Neuronal stem cell (in vitro differentiated cells): ENCODE results near the gene NEK2.
A peak's percentile ranks its signal among the peaks of the same experiment; 100 is the strongest.

Experiments
- DNase-seq: peaks from one replicate; pipeline ENCODE4 v3.0.0-alpha.2; 2013; ENCODE audit warnings: low spot score
- H2AFZ ChIP-seq: one replicate; pipeline ENCODE4 v1.6.1; 2013; ENCODE audit warnings: mild to moderate bottlenecking, low read length, inconsistent platforms
- H2AK5ac ChIP-seq: 2 replicates; pipeline ENCODE4 v1.6.1; 2013; ENCODE audit warnings: low read depth, mild to moderate bottlenecking, inconsistent platforms, low read length, moderate library complexity, mixed read lengths
- H2BK120ac ChIP-seq: 2 replicates; pipeline ENCODE4 v1.6.1; 2013; ENCODE audit warnings: low read depth, mild to moderate bottlenecking, inconsistent platforms, low read length, moderate library complexity, mixed read lengths
- H2BK12ac ChIP-seq: one replicate; pipeline ENCODE4 v1.6.1; 2013; ENCODE audit warnings: low read length, inconsistent platforms
- H2BK15ac ChIP-seq: 2 replicates; pipeline ENCODE4 v1.6.1; 2013; ENCODE audit warnings: mild to moderate bottlenecking, low read length, inconsistent platforms, mixed read lengths
- H2BK5ac ChIP-seq: one replicate; pipeline ENCODE4 v1.6.1; 2013; ENCODE audit warnings: inconsistent platforms, mild to moderate bottlenecking, low read length, moderate library complexity
- H3K14ac ChIP-seq: one replicate; pipeline ENCODE4 v1.6.1; 2013; ENCODE audit warnings: low read length, inconsistent platforms
- H3K18ac ChIP-seq: 2 replicates; pipeline ENCODE4 v1.6.1; 2013; ENCODE audit warnings: low read length, inconsistent platforms
- H3K23ac ChIP-seq: 2 replicates; pipeline ENCODE4 v1.6.1; 2013; ENCODE audit warnings: low read depth, mild to moderate bottlenecking, mixed read lengths, low read length, inconsistent platforms; ENCODE audit not compliant: poor library complexity
- H3K27ac ChIP-seq: replicated peaks from 3 replicates; pipeline ENCODE4 v1.5.1; 2013; ENCODE audit warnings: low read length, inconsistent platforms
- H3K27me3 ChIP-seq, 3 experiments: 2 replicates each; pipeline ENCODE4 v1.6.1; 2013; ENCODE audit warnings: low read length in 3 of 3, mild to moderate bottlenecking in 2 of 3, inconsistent platforms in 1 of 3, low read depth in 1 of 3, mixed read lengths in 1 of 3, moderate library complexity in 1 of 3; ENCODE audit not compliant: control insufficient read depth in 3 of 3, insufficient read depth in 3 of 3
- H3K36me3 ChIP-seq, 2 donors: replicated peaks in 1 of 2; 2 replicates each; pipeline ENCODE4 v1.6.1; 2013; ENCODE audit warnings: low read length in 2 of 2; ENCODE audit not compliant: control insufficient read depth in 2 of 2, insufficient read depth in 2 of 2
- H3K4ac ChIP-seq: 2 replicates; pipeline ENCODE4 v1.6.1; 2013; ENCODE audit warnings: inconsistent platforms, mild to moderate bottlenecking, low read length, moderate library complexity
- H3K4me1 ChIP-seq, 2 donors: 1 replicate in 1 of 2; 2 replicates in 1 of 2; pipeline ENCODE4 v1.6.1; 2013; ENCODE audit warnings: low read length in 2 of 2, low read depth in 1 of 2; ENCODE audit not compliant: control insufficient read depth in 2 of 2, insufficient read depth in 1 of 2
- H3K4me2 ChIP-seq: one replicate; pipeline ENCODE4 v1.6.1; 2013; ENCODE audit warnings: mild to moderate bottlenecking, low read length, inconsistent platforms; ENCODE audit not compliant: insufficient read depth, poor library complexity, severe bottlenecking
- H3K4me3 ChIP-seq, 2 donors: 2 replicates each; pipeline ENCODE4 v1.5.1; 2013; ENCODE audit warnings: low read length in 2 of 2, mild to moderate bottlenecking in 2 of 2, inconsistent platforms in 1 of 2, moderate library complexity in 1 of 2
- H3K79me1 ChIP-seq: one replicate; pipeline ENCODE4 v1.6.1; 2013; ENCODE audit warnings: low read depth, mild to moderate bottlenecking, inconsistent platforms, low read length, moderate library complexity
- H3K9ac ChIP-seq: one replicate; pipeline ENCODE4 v1.6.1; 2013; ENCODE audit warnings: mild to moderate bottlenecking, low read depth, low read length, inconsistent platforms; ENCODE audit not compliant: poor library complexity
- H3K9me3 ChIP-seq, 2 donors: replicated peaks in 1 of 2; 2 replicates each; pipeline versions ENCODE3 to v1.6.1; 2013; ENCODE audit warnings: low read length in 2 of 2, mild to moderate bottlenecking in 2 of 2, inconsistent platforms in 1 of 2, low read depth in 1 of 2, mixed read lengths in 1 of 2, moderate library complexity in 1 of 2; ENCODE audit not compliant: control insufficient read depth in 2 of 2, insufficient read depth in 1 of 2
- H4K8ac ChIP-seq: one replicate; pipeline ENCODE4 v1.6.1; 2013; ENCODE audit warnings: low read depth, mild to moderate bottlenecking, inconsistent platforms, low read length, moderate library complexity
- H4K91ac ChIP-seq: one replicate; pipeline ENCODE4 v1.6.1; 2013; ENCODE audit warnings: low read length, low read depth, mild to moderate bottlenecking, inconsistent platforms; ENCODE audit not compliant: poor library complexity
- WGBS, 2 donors: extraction: QIAGEN DNeasy Blood & Tissue Kit; methylation state at CpG; one replicate each; pipeline ENCODE4 v1.1.7; 2013; ENCODE audit warnings: missing lambda C conversion rate in 2 of 2, mixed read lengths in 1 of 2; ENCODE audit not compliant: insufficient read length in 2 of 2, insufficient replicate concordance in 1 of 2; ENCODE audit errors: extremely low coverage in 2 of 2; 5-methylcytosine and 5-hydroxymethylcytosine counted together

Gene NEK2

GRCh38 chr1:211676106-211676583, 724 bp upstream of the NEK2 start:
- H3K27ac ChIP-seq: peak overlapping the region; percentile 79
- no peak overlapping the region for H2AK5ac ChIP-seq
- WGBS, 2 donors: no CpG with 5 or more reads among the region's 19 CpGs

GRCh38 chr1:211667065-211667617, 8.3 kb downstream of the NEK2 start:
- H3K27me3 ChIP-seq: no peaks in the 10 kb centered on the region
- H4K8ac ChIP-seq: no peak overlapping the region
- H2BK15ac ChIP-seq: no peak overlapping the region
- H3K9me3 ChIP-seq: no peaks in the 10 kb centered on the region
- H3K18ac ChIP-seq: no peak overlapping the region
- H2BK120ac ChIP-seq: no peak overlapping the region
- no peak overlapping the region for H3K4me2 ChIP-seq
- H2AFZ ChIP-seq: no peak overlapping the region
- no CpG with 5 or more reads among the region's 2 CpGs for WGBS, 2 donors
- no peak overlapping the region for H3K4me3 ChIP-seq
- DNase-seq: no peak
- H3K23ac ChIP-seq: no peak overlapping the region
- peaks cover 7 to 92% of the 10 kb centered on the region in 2 donors for H3K36me3 ChIP-seq
- no peak overlapping the region for H2BK12ac ChIP-seq
- no peak overlapping the region for H3K27ac ChIP-seq
- no peak overlapping the region for H4K91ac ChIP-seq
- no peak overlapping the region for H3K14ac ChIP-seq
- H3K4me1 ChIP-seq: no peaks in the 10 kb centered on the region
- no peak overlapping the region for H3K4ac ChIP-seq
- H2AK5ac ChIP-seq: no peak overlapping the region
- H3K9ac ChIP-seq: no peak overlapping the region
- no peak overlapping the region for H2BK5ac ChIP-seq
- H3K79me1 ChIP-seq: no peaks in the 10 kb centered on the region

More at GRCh38 chr1:211676106-211676583, 724 bp upstream of the NEK2 start:
- H4K91ac ChIP-seq: no peak overlapping the region
- peak overlapping the region; percentile 58 for H3K4me2 ChIP-seq
- no peak for DNase-seq
- H3K4ac ChIP-seq: no peak overlapping the region
- no peak overlapping the region for H3K18ac ChIP-seq
- H3K4me1 ChIP-seq: peaks cover 2 to 8% of the 10 kb centered on the region in 2 donors
- no peak overlapping the region for H2BK120ac ChIP-seq
- H2AFZ ChIP-seq: peak overlapping the region; percentile 94
- H2BK5ac ChIP-seq: no peak overlapping the region
- H3K14ac ChIP-seq: no peak overlapping the region
- peaks cover 1 to 24% of the 10 kb centered on the region in 2 donors for H3K36me3 ChIP-seq
- H3K9me3 ChIP-seq: no peaks in the 10 kb centered on the region
- no peak overlapping the region for H4K8ac ChIP-seq
- H3K9ac ChIP-seq: no peak overlapping the region
- H2BK15ac ChIP-seq: no peak overlapping the region
- no peak overlapping the region for H2BK12ac ChIP-seq
- H3K4me3 ChIP-seq: peak overlapping the region; percentile 72 to 85
- H3K27me3 ChIP-seq: no peaks in the 10 kb centered on the region
- no peak overlapping the region for H3K23ac ChIP-seq
- peaks cover 4% of the 10 kb centered on the region for H3K79me1 ChIP-seq

- Histone ChIP-seq H4K91ac (no peak overlapping the region), H3K36me3 (peaks cover 0 to 38% of the 10 kb centered on the region in 2 donors), H3K4me2 (no peak overlapping the region), H3K4me3 (no peak overlapping the region), H2BK12ac (no peak overlapping the region), H3K27ac (no peak overlapping the region), H3K23ac (no peak overlapping the region), H2BK120ac (no peak overlapping the region), H3K79me1 (no peaks in the 10 kb centered on the region), H3K27me3 (no peaks in the 10 kb centered on the region), H3K9me3 (no peaks in the 10 kb centered on the region), H2BK5ac (no peak overlapping the region), H3K14ac (peak overlapping the region; percentile 56), H3K4me1 (no peaks in the 10 kb centered on the region), H3K4ac (no peak overlapping the region), H2AFZ (no peak overlapping the region), H2AK5ac (no peak overlapping the region), H3K18ac (no peak overlapping the region), H3K9ac (no peak overlapping the region), H2BK15ac (no peak overlapping the region), H4K8ac (no peak overlapping the region)
- WGBS, 2 donors: no CpG with 5 or more reads among the region's 10 CpGs
- DNase-seq: no peak
These were observed 14.7 kb downstream of the NEK2 start for GRCh38 chr1:211660718-211661222.

- Histone ChIP-seq H3K79me1 (no peaks in the 10 kb centered on the region), H2BK12ac (no peak overlapping the region), H3K27ac (no peak overlapping the region), H3K4me2 (no peak overlapping the region), H3K23ac (no peak overlapping the region), H3K36me3 (no peaks in the 10 kb centered on the region), H2AK5ac (peak overlapping the region; percentile 44), H2AFZ (no peak overlapping the region), H3K18ac (no peak overlapping the region), H2BK15ac (peak overlapping the region; percentile 12), H3K27me3 (peaks cover 0 to 8% (median 0%) of the 10 kb centered on the region in 3 experiments), H2BK5ac (no peak overlapping the region), H3K9ac (no peak overlapping the region), H4K8ac (peak overlapping the region; percentile 89), H2BK120ac (no peak overlapping the region), H3K4me1 (peaks cover 4 to 11% of the 10 kb centered on the region in 2 donors), H3K4me3 (no peak overlapping the region), H3K4ac (no peak overlapping the region), H3K14ac (no peak overlapping the region), H3K9me3 (no peaks in the 10 kb centered on the region), H4K91ac (no peak overlapping the region)
- WGBS, 2 donors: no CpG with 5 or more reads among the region's 4 CpGs
- no peak for DNase-seq
These were observed 18.7 kb downstream of the NEK2 start for GRCh38 chr1:211656728-211657127.
